ENCODE data around the gene CCDC92. TPM values are rescaled to one million over a fixed set of nuclear protein-coding genes. Genes with fewer than 3 reads are reported as not detected.

The CCDC92 gene
- total and polyA plus RNA-seq, 2 donors (not counting 1 experiment from before 2014, with no cell fraction given) = 26.6 to 36.2 TPM

- Histone ChIP-seq H2AFZ (ENCODE audit: insufficient read depth, low read depth, low read length, poor library complexity, severe bottlenecking) (no peak overlapping the region), H3K27ac (ENCODE audit: low read length in 2 of 2) (no peak overlapping the region)
- no peak for DNase-seq
Measured at GRCh38 chr12:123997908-123998307, 25.3 kb upstream of the CCDC92 start.

DNA sequence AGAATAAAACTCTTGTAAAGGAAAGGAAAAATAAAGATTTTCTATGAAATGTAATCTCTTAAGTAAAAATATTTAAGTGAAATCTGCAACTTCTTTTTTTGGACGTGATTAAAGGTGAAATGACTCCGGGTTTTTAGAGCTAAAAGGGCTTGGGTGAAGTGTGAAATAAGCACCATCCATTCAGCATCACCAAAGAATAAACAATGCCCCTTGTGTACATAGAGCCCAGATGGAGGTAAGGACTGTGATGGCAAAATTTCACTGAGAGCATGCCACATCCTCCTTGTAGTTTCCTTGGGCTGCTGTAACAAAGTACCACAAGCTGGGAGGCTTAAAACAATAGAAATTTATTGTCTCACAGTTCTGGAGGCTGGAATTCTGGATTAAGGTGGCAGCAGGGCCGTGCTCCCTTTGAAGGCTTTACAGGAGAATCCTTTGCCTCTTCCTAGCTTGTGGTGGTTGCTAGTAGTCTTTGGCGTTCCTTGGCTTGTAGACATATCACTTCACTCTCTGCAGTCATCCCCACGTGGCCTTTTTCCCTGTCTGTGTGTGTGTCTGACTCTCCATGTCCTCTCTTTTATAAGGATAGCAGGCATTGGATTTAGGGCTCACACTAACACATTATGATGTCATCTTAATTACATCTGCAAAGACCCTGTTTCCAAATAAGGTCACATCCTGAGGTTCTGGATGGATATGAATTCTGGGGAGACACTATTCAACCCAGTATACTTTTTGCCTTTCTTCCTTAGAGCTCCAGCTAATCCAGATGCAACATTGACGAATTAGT, 24.6 kb upstream of the CCDC92 start:
- no peak overlapping the region for H3K4me3 ChIP-seq (ENCODE audit: control extremely low read depth in 1 of 5, extremely low read depth in 1 of 5, insufficient read depth in 1 of 5, low read depth in 2 of 5, low read length in 4 of 5)
- WGBS (ENCODE audit: insufficient coverage) = 100% methylated on average over 4 of the region's 6 CpGs
- Mint-ChIP-seq H3K9me3 (ENCODE audit: insufficient read depth) (no peaks in the 10 kb centered on the region), H3K4me3 (no peak overlapping the region), H3K27ac (no peak overlapping the region), H3K27me3 (no peaks in the 10 kb centered on the region), H3K4me1 (peaks cover 7% of the 10 kb centered on the region)
- no peaks in the 10 kb centered on the region for H3K9me3 ChIP-seq (ENCODE audit: control extremely low read depth in 1 of 3, control insufficient read depth in 2 of 3, insufficient read depth in 1 of 3, low read length in 2 of 3)
- no peak overlapping the region for H3K4me2 ChIP-seq (replicated peaks; ENCODE audit: low read depth, low read length, poor library complexity, severe bottlenecking)
- no peak overlapping the region for H3K9ac ChIP-seq (ENCODE audit: low read length)
- no peaks in the 10 kb centered on the region for H3K4me1 ChIP-seq (ENCODE audit: control insufficient read depth in 2 of 2, insufficient read depth in 2 of 2, low read length in 2 of 2)
- peaks cover 12% of the 10 kb centered on the region for H4K20me1 ChIP-seq (ENCODE audit: control insufficient read depth, insufficient read depth, low read length, poor library complexity, severe bottlenecking)
- no peaks in the 10 kb centered on the region for H3K27me3 ChIP-seq (replicated peaks in 1 of 4; ENCODE audit: control extremely low read depth in 1 of 4, control insufficient read depth in 3 of 4, insufficient read depth in 4 of 4, low read length in 3 of 4)
- peaks cover 2 to 45% of the 10 kb centered on the region in 2 experiments for H3K36me3 ChIP-seq (replicated peaks in 1 of 2; ENCODE audit: control extremely low read depth in 1 of 2, control insufficient read depth in 1 of 2, extremely low read depth in 1 of 2, insufficient read depth in 2 of 2, low read length in 1 of 2)
- intact Hi-C loops (cut with micrococcal nuclease) = no loop called here
- peaks cover 19% of the 10 kb centered on the region for H3K79me2 ChIP-seq (ENCODE audit: control insufficient read depth, insufficient read depth, low read length)
- CTCF ChIA-PET = no interaction called here
- TF ChIP-seq, protein P1, sequence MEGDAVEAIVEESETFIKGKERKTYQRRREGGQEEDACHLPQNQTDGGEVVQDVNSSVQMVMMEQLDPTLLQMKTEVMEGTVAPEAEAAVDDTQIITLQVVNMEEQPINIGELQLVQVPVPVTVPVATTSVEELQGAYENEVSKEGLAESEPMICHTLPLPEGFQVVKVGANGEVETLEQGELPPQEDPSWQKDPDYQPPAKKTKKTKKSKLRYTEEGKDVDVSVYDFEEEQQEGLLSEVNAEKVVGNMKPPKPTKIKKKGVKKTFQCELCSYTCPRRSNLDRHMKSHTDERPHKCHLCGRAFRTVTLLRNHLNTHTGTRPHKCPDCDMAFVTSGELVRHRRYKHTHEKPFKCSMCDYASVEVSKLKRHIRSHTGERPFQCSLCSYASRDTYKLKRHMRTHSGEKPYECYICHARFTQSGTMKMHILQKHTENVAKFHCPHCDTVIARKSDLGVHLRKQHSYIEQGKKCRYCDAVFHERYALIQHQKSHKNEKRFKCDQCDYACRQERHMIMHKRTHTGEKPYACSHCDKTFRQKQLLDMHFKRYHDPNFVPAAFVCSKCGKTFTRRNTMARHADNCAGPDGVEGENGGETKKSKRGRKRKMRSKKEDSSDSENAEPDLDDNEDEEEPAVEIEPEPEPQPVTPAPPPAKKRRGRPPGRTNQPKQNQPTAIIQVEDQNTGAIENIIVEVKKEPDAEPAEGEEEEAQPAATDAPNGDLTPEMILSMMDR (IDR thresholded peaks at IDR 0.05) = no peak
- no peak for TF ChIP-seq EZH2 (IDR thresholded peaks at IDR 0.05; ENCODE audit: borderline replicate concordance, insufficient read depth, low read depth, low read length, poor library complexity, severe bottlenecking)
- H3K27ac ChIP-seq (ENCODE audit: low read length in 2 of 2) = no peak overlapping the region
- POLR2A ChIA-PET = no interaction called here
- ATAC-seq (ENCODE audit: low read depth) = no peak
- no peak overlapping the region for H2AFZ ChIP-seq (ENCODE audit: insufficient read depth, low read depth, low read length, poor library complexity, severe bottlenecking)
- no peak for DNase-seq

More at GRCh38 chr12:123997908-123998307, 25.3 kb upstream of the CCDC92 start:
- intact Hi-C loops (cut with micrococcal nuclease) = no loop called here
- ChIA-PET POLR2A (no interaction called here), CTCF (no interaction called here)
- H4K20me1 ChIP-seq (ENCODE audit: control insufficient read depth, insufficient read depth, low read length, poor library complexity, severe bottlenecking) = peaks cover 12% of the 10 kb centered on the region
- no peak overlapping the region for H3K9ac ChIP-seq (ENCODE audit: low read length)
- no peak overlapping the region for H3K4me2 ChIP-seq (replicated peaks; ENCODE audit: low read depth, low read length, poor library complexity, severe bottlenecking)
- H3K4me3 ChIP-seq (ENCODE audit: control extremely low read depth in 1 of 5, extremely low read depth in 1 of 5, insufficient read depth in 1 of 5, low read depth in 2 of 5, low read length in 4 of 5) = no peak overlapping the region
- H3K4me1 ChIP-seq (ENCODE audit: control insufficient read depth in 2 of 2, insufficient read depth in 2 of 2, low read length in 2 of 2) = no peaks in the 10 kb centered on the region
- H3K9me3 ChIP-seq (ENCODE audit: control extremely low read depth in 1 of 3, control insufficient read depth in 2 of 3, insufficient read depth in 1 of 3, low read length in 2 of 3) = no peaks in the 10 kb centered on the region
- no peaks in the 10 kb centered on the region for H3K27me3 Mint-ChIP-seq
- no peak for TF ChIP-seq EZH2 (IDR thresholded peaks at IDR 0.05; ENCODE audit: borderline replicate concordance, insufficient read depth, low read depth, low read length, poor library complexity, severe bottlenecking)
- TF ChIP-seq, protein P1 (IDR thresholded peaks at IDR 0.05) = no peak
- 96% methylated on average over 3 of the region's 5 CpGs for WGBS (ENCODE audit: insufficient coverage)
- peaks cover 7% of the 10 kb centered on the region for H3K4me1 Mint-ChIP-seq
- no peak overlapping the region for H3K4me3 Mint-ChIP-seq
- H3K27ac Mint-ChIP-seq = no peak overlapping the region
- H3K36me3 ChIP-seq (replicated peaks in 1 of 2; ENCODE audit: control extremely low read depth in 1 of 2, control insufficient read depth in 1 of 2, extremely low read depth in 1 of 2, insufficient read depth in 2 of 2, low read length in 1 of 2) = peaks cover 2 to 40% of the 10 kb centered on the region in 2 experiments
- H3K9me3 Mint-ChIP-seq (ENCODE audit: insufficient read depth) = no peaks in the 10 kb centered on the region
- ATAC-seq (ENCODE audit: low read depth) = no peak
- H3K27me3 ChIP-seq (replicated peaks in 1 of 4; ENCODE audit: control extremely low read depth in 1 of 4, control insufficient read depth in 3 of 4, insufficient read depth in 4 of 4, low read length in 3 of 4) = no peaks in the 10 kb centered on the region
- H3K79me2 ChIP-seq (ENCODE audit: control insufficient read depth, insufficient read depth, low read length) = peaks cover 19% of the 10 kb centered on the region
